ENCODE measurements around the gene ZNF777. TPM values are rescaled to one million over a fixed set of nuclear protein-coding genes. Genes with fewer than 3 reads are reported as not detected.
A peak's percentile ranks its signal among the peaks of the same experiment; 100 is the strongest.

ZNF777 gene
- total and polyA plus RNA-seq, 2 donors from 2014 or later: 8.2 to 12.9 TPM

- intact Hi-C loops (cut with DNase I): no loop called here
- Histone ChIP-seq H3K9me3 (ENCODE audit: control insufficient read depth in 2 of 3, insufficient read depth in 1 of 3, low read length in 3 of 3) (no peaks in the 10 kb centered on the region), H3K36me3 (ENCODE audit: control insufficient read depth in 2 of 3, insufficient read depth in 3 of 3, low read length in 3 of 3) (no peaks in the 10 kb centered on the region), H3K4me1 (ENCODE audit: control insufficient read depth in 2 of 3, insufficient read depth in 2 of 3, low read depth in 1 of 3, low read length in 3 of 3) (no peaks in the 10 kb centered on the region), H3K27ac (ENCODE audit: low read depth in 2 of 2, low read length in 2 of 2) (no peak overlapping the region), H3K27me3 (ENCODE audit: control insufficient read depth, insufficient read depth, low read length) (no peaks in the 10 kb centered on the region), H3K4me3 (ENCODE audit: low read length in 3 of 3) (no peak overlapping the region), H3K9ac (ENCODE audit: low read length in 3 of 3) (no peak overlapping the region)
- FAIRE-seq: no peak
- peak in 3 of 5 donors; percentile 56 to 72 (median 60) for DNase-seq
- TF ChIP-seq CTCF (IDR thresholded peaks at IDR 0.05; ENCODE audit: borderline replicate concordance, extremely low read depth, insufficient read depth): no peak
These were observed 56.0 kb downstream of the ZNF777 start for GRCh38 chr7:149404825-149405224.

- Histone ChIP-seq H3K9ac (ENCODE audit: low read length in 3 of 3) (no peak overlapping the region), H3K27me3 (ENCODE audit: control insufficient read depth, insufficient read depth, low read length) (no peaks in the 10 kb centered on the region), H3K9me3 (ENCODE audit: control insufficient read depth in 2 of 3, insufficient read depth in 1 of 3, low read length in 3 of 3) (no peaks in the 10 kb centered on the region), H3K4me3 (ENCODE audit: low read length in 3 of 3) (no peak overlapping the region), H3K36me3 (ENCODE audit: control insufficient read depth in 2 of 3, insufficient read depth in 3 of 3, low read length in 3 of 3) (no peaks in the 10 kb centered on the region), H3K27ac (ENCODE audit: low read depth in 2 of 2, low read length in 2 of 2) (no peak overlapping the region), H3K4me1 (ENCODE audit: control insufficient read depth in 2 of 3, insufficient read depth in 2 of 3, low read depth in 1 of 3, low read length in 3 of 3) (no peaks in the 10 kb centered on the region)
- TF ChIP-seq CTCF (IDR thresholded peaks at IDR 0.05; ENCODE audit: borderline replicate concordance, extremely low read depth, insufficient read depth): no peak
- no peak for FAIRE-seq
- intact Hi-C loops (cut with DNase I): no loop called here
- no peak for DNase-seq
These were observed 56.5 kb downstream of the ZNF777 start for GRCh38 chr7:149404396-149404795.

- DNase-seq: no peak
- Histone ChIP-seq H3K4me3 (ENCODE audit: low read length in 3 of 3) (no peak overlapping the region), H3K36me3 (ENCODE audit: control insufficient read depth in 2 of 3, insufficient read depth in 3 of 3, low read length in 3 of 3) (no peaks in the 10 kb centered on the region), H3K4me1 (ENCODE audit: control insufficient read depth in 2 of 3, insufficient read depth in 2 of 3, low read depth in 1 of 3, low read length in 3 of 3) (no peaks in the 10 kb centered on the region), H3K9ac (ENCODE audit: low read length in 3 of 3) (no peak overlapping the region), H3K27ac (ENCODE audit: low read depth in 2 of 2, low read length in 2 of 2) (no peak overlapping the region), H3K9me3 (ENCODE audit: control insufficient read depth in 2 of 3, insufficient read depth in 1 of 3, low read length in 3 of 3) (peaks cover 0 to 6% (median 0%) of the 10 kb centered on the region in 3 donors), H3K27me3 (ENCODE audit: control insufficient read depth, insufficient read depth, low read length) (no peaks in the 10 kb centered on the region)
- intact Hi-C loops (cut with DNase I): no loop called here
- no peak for TF ChIP-seq CTCF (IDR thresholded peaks at IDR 0.05; ENCODE audit: borderline replicate concordance, extremely low read depth, insufficient read depth)
- no peak for FAIRE-seq
These were observed 62.6 kb downstream of the ZNF777 start for GRCh38 chr7:149398195-149398820.

Measured in kidney (tissue), 14 donors.